ENCODE data around the gene CD27.
"Not testable (repeated sequence)": the region's sequence is repeated elsewhere in the genome, so short reads cannot be mapped to it uniquely, and the experiment has no call there.

CD27 gene

GRCh38 chr12:6489449-6489848, 44.7 kb downstream of the CD27 start:
- DNase-seq = no peak

DNA sequence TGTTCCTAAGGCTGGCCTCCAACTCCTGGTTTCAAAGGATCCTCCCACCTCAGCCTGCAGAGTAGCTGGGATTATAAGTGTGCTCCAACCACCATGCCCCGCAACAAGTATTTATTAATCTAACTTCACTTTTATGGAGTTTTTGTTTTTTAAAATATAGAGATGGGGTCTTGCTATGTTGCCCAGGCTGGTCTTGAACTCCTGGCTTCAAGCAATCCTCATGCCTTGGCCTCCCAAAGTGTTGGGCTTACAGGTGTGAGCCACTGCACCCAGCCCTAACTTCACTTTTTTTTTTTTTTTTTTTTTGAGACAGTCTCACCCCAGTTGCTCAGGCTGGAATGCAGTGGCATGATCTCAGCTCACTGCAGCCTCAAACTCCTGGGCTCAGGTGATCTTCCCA, 45.9 kb downstream of the CD27 start:
- DNase-seq = not testable (repeated sequence)

DNA sequence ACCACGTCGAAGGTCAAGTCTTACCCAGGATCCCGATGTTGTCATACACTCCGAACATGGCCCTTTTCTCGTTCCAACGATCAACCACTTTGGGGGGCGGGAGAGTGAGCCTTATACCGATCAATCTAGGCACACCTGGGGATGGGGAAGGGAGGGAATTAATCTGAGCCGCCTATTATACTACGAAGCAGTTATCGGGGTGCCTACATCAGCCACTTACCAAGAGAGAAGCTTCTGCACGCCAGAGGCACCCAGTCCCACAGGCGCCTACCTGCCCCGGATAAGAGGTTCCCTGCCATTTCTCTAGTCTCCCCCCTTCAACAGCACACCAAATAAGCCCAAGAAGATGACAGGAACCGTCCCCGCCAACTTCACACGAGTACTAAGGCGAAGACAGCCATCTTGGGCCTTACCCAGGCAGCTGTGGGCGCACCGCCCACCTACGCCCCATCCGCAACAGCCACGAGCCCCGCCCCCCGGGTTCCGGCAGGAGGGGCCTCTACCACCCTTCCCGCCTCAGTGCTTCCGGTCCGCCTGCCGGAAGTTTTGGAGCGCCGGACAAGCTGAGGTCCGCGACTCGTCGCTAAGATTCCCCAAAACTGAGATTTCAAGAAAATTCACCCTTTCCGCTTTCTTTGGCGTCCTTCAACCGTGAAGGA, 48.2 kb downstream of the CD27 start, which contains the start of gene MRPL51:
TSS of gene MRPL51 (minus strand) at position 425 of the 659 bp plus-strand sequence. CDS start at position 299, 126 bp downstream.
- peak; percentile 84 for DNase-seq

DNA sequence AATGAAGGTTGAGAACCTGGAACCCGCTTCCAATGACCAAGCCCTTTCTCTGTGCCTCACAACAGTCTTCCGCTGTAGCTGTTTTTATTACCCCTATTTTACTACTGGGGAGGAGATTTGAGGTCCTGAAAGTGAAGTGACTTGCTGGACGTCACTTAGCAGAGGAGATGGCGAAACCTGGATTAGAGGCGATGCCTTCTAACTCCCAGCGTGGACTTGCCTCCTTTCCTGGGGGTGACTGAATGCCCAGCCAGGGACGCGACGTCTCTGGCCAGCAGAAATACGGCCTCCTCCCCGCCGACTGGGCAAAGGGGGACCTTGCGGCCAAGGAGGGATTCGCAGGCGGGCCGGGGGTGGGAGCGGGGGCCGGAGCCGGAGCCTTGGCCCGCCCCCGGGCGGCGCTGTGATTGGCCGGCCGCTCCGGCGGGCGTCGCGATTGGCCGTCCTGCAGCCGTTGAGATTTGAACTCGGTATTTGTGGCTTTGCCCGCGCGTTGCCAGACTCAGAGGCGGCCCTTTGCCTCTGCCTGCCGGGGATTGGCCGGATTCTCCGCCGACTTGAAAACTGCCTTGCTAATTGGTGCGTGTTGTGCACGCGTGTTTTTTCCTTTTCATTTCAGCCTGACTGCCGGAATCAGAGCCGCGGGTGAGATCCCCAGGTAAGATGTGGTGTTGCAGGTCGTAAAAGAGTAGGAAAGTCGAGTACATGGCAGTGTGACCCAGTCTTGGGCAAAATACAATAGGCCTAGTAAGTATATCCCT, 48.9 kb downstream of the CD27 start, which contains the start of gene NCAPD2:
TSS of gene NCAPD2 (plus strand) at position 606 of the 761 bp plus-strand sequence. CDS start 997 bp downstream, outside the sequence.
- DNase-seq = peak; percentile 86

DNA sequence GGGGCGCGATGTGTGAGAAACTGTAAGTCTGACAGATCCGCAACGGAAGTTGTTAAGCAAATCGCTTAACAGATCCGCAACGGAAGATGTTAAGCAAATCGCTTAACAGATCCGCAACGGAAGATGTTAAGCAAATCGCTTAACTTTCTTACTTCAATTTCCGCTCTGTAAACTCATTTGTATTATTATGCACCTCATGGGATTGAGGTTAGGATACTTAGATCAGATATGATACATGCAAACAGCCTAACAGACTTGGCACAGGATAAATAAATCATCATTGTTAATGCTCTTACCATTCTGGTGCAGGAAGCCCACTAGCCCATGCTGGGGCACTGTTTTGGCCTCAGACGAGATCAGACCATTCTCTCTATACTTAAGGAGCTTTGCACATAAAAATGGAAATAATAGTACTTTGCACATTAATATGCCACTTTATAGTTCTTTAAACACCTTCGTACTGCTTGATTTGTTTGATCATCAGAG, 49.5 kb downstream of the CD27 start:
- DNase-seq = no peak

DNA sequence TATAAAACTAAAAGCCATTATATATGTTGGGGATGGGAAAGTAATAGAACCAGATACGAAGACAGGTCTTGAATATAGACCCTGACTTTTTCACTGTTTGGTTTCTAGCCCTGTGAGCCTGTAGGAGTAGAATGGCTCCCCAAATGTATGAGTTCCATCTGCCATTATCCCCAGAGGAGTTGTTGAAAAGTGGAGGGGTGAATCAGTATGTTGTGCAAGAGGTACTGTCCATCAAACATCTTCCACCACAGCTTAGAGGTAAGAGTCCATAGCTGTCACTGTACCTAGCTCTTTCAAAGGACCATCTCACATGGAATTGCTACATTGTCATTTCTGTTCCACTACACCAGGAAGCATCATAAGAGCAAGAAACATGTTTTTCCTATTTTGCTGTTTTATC, 50.2 kb downstream of the CD27 start:
- no peak for DNase-seq

DNA sequence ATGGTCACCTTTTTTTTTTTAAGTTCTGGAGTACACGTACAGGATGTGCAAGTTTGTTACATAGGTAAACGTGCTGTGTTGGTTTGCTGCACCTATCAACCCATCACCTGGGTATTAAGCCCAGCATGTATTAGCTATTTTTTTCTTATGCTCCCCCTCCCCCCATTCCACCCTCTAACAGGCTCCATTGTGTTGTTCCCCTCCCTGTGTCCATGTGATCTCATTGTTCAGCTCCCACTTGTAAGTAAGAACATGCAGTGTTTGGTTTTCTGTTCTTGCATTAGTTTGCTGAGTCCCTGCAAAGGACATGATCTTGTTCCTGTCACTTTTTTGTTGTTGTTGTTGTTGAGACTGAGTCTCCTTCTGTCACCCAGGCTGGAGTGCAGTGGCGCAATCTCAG, 52.5 kb downstream of the CD27 start:
- not testable (repeated sequence) for DNase-seq

DNA sequence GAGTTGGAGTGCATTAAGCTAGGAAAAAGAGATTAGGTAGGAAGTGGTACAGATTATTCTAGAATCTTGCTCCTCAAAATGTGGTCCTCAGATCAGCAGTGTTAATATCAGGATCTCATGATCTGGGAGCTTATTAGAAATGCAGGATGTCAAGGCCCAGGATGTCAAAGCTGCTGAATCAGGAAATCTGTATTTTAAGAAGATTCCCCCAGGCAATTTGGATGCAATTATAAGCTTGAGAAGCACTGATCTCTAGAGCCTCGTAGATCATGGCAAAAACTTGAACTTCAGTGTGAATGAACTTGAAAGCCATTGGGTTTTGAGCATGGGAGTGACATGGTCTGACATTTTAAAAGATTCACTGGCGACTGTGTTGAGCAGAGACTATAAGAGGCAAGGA, 55.7 kb downstream of the CD27 start:
- DNase-seq = no peak
